ENCODE data around the gene NHLH1. TPM values are rescaled to one million over a fixed set of nuclear protein-coding genes. Genes with fewer than 3 reads are reported as not detected.

NHLH1 gene
- total and polyA plus RNA-seq, 10 of the 15 experiments (the other 5 are each of a cell fraction or from before 2014, with no cell fraction given) = 0.22 to 0.98 (median 0.43) TPM; not detected in 1

GRCh38 chr1:160367934-160368923 lies 1.4 kb downstream of the NHLH1 start (continued):
- no peak for TF ChIP-seq ZBTB11 (CRISPR knock-in tag; IDR thresholded peaks at IDR 0.05)
- TF ChIP-seq ZZZ3 (IDR thresholded peaks at IDR 0.05; ENCODE audit: control insufficient read depth, insufficient read length, low read depth) = no peak

GRCh38 chr1:160369087-160369486 lies 2.2 kb downstream of the NHLH1 start:
- FAIRE-seq = no peak
- 27% methylated on average over 1 of the region's 1 CpG for WGBS (ENCODE audit: insufficient coverage, insufficient replicate concordance, low lambda C conversion rate, missing lambda C conversion rate)
- no peak for ATAC-seq
- ChIA-PET CTCF (interaction anchor here (0.5 to 1.6 kb wide), 5 partner anchors 8 to 147 kb away, joined by 3 to 14 read pairs (median 4); no protein-coding TSS in a partner anchor), POLR2A (no interaction called here), SMC1A (ENCODE audit: uncharacterized antibody, unreplicated experiment) (interaction anchor here (1.5 kb wide), 1 partner anchor 8 kb away, joined by 5 read pairs; no protein-coding TSS in a partner anchor), RAD21 (ENCODE audit: unreplicated experiment) (interaction anchor here (1.4 kb wide), 1 partner anchor 8 kb away, joined by 5 read pairs; no protein-coding TSS in a partner anchor)
- Histone ChIP-seq H3K4me2 (ENCODE audit: control insufficient read depth, insufficient read depth) (no peak overlapping the region), H3K79me2 (ENCODE audit: control insufficient read depth, insufficient read depth, low read length) (no peaks in the 10 kb centered on the region), H3K9me3 (replicated peaks; ENCODE audit: control insufficient read depth, insufficient read depth, low read length) (no peaks in the 10 kb centered on the region), H3K4me1 (ENCODE audit: control insufficient read depth, insufficient read depth, low read length) (no peaks in the 10 kb centered on the region), H3K27ac (ENCODE audit: control insufficient read depth, insufficient read depth) (no peak overlapping the region), H3K27me3 (replicated peaks in 1 of 2; ENCODE audit: control insufficient read depth in 2 of 2, insufficient read depth in 2 of 2, low read length in 1 of 2) (no peaks in the 10 kb centered on the region), H4K20me1 (ENCODE audit: control insufficient read depth, insufficient read depth) (no peaks in the 10 kb centered on the region), H2AFZ (ENCODE audit: control insufficient read depth, low read depth, low read length) (no peak overlapping the region), H3K36me3 (ENCODE audit: control insufficient read depth in 2 of 2, insufficient read depth in 2 of 2, low read length in 1 of 2) (no peaks in the 10 kb centered on the region), H3K9ac (ENCODE audit: control insufficient read depth, insufficient read depth, low read length) (no peak overlapping the region), H3K4me3 (no peak overlapping the region)
- in situ Hi-C loops (cut with MboI) = no loop called here
- no peak for DNase-seq (ENCODE audit: low read depth, low spot score)
- TF ChIP-seq TCF3 (IDR thresholded peaks at IDR 0.05; ENCODE audit: borderline replicate concordance, insufficient read depth, low read depth, low read length) (no peak), CUX1 (IDR thresholded peaks at IDR 0.05; ENCODE audit: insufficient replicate concordance, low read depth, low read length) (no peak), ZNF207 (IDR thresholded peaks at IDR 0.05; ENCODE audit: borderline replicate concordance) (no peak), ESRRA (IDR thresholded peaks at IDR 0.05; ENCODE audit: low read length) (no peak), PAX8 (IDR thresholded peaks at IDR 0.05) (no peak), MEF2A (IDR thresholded peaks at IDR 0.05; ENCODE audit: insufficient read depth, low read depth, low read length) (no peak), DPF2 (IDR thresholded peaks at IDR 0.05) (no peak), POLR2AphosphoS2 (IDR thresholded peaks at IDR 0.05; ENCODE audit: low read depth, low read length) (no peak), CBFB (IDR thresholded peaks at IDR 0.05; ENCODE audit: low read depth) (no peak), MAX (IDR thresholded peaks at IDR 0.05; ENCODE audit: low read depth, low read length) (no peak)
- intact Hi-C loops (cut with micrococcal nuclease; ENCODE audit: unreplicated experiment) = no loop called here
- no TSS peak for BruUV-seq (replicated peaks)
